NK-92 (cell line): Measurements from ENCODE around the gene SMIM36.
"Not testable (repeated sequence)": the region's sequence is repeated elsewhere in the genome, so short reads cannot be mapped to it uniquely, and the experiment has no call there.

Experiments used
- DNase-seq: peaks from one replicate; lab custom pipeline; 2025; ENCODE audit not compliant: unreplicated experiment; lab: John Stamatoyannopoulos, UW

The SMIM36 gene

GRCh38 chr17:55507669-55508068, 3.6 kb downstream of the SMIM36 start:
- not testable (repeated sequence) for DNase-seq

DNA sequence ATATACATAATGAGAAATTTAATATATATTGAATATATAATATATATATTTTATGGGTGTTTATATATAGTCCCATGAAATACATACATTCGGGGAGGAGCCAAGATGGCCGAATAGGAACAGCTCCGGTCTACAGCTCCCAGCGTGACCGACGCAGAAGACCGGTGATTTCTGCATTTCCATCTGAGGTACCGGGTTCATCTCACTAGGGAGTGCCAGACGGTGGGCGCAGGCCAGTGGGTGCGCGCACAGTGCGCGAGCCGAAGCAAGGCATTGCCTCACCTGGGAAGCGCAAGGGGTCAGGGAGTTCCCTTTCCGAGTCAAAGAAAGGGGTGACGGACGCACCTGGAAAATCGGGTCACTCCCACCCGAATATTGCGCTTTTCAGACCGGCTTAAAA, 9.6 kb downstream of the SMIM36 start:
- DNase-seq = not testable (repeated sequence)

GRCh38 chr17:55500103-55500502, 11.1 kb downstream of the SMIM36 start:
- DNase-seq = no peak

DNA sequence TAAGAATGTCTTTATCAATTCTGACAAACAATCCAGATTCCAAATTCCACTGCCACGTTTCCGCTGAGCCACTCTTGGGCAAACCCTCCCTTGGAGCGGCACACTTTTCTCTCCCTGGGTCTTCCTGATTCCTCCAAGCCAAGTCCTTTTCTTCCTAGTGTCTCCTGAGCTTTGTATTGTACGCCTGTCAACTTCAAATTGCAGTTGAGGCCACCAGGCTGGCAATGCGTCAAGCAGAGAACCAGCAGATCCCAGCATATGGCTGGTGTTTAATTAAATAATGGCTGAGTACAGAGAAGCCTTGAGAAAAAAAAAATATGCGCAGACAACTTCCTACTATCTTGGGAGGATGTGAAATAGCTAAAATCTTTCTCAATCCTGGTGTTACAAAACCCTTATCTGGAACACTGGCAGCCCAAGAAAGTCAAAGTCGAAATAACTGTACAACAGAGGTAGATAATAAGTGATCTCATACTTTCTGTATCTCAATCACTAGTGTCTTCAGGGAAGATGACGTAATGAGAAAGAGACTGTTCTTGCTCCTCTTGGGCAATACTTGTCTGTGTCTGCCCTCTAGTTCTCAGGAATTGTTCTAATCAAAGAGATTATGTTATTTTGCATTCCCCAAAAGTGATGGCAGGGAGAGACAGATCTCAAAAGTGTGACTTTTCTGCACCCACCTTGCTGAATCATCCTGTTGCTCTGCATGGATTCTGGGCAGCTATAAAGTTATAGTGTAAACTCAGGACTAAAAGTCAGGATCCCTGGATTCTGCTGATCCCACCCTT, 15.0 kb downstream of the SMIM36 start:
- no peak for DNase-seq

DNA sequence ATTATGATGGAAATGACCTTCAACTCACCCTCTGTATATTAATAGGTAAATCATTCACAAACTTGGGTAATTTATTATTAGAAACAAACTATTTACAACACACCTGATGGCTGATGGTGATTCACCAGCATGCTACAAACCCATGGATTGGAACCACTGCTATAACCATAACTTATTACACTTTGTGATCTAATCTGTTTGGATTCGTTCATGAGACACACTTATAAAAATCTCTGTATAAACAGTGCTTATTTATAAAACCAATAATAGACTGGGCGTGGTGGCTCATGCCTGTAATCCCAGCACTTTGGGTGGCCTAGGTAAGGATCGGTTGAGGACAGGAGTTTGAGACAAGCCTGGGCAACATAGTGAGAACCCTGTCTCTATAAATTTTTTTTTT, 16.0 kb downstream of the SMIM36 start:
- DNase-seq = no peak

- no peak for DNase-seq
Measured at GRCh38 chr17:55492781-55493341, 18.4 kb downstream of the SMIM36 start.

GRCh38 chr17:55490376-55490775, 20.9 kb downstream of the SMIM36 start:
- DNase-seq = no peak

- no peak for DNase-seq
Measured at GRCh38 chr17:55487695-55488432, 23.4 kb downstream of the SMIM36 start.

GRCh38 chr17:55484575-55484974, 26.7 kb downstream of the SMIM36 start:
- no peak for DNase-seq

GRCh38 chr17:55482591-55483389, 28.5 kb downstream of the SMIM36 start:
- no peak for DNase-seq

GRCh38 chr17:55480631-55481315, 30.5 kb downstream of the SMIM36 start:
- DNase-seq = no peak

- no peak for DNase-seq
Measured at GRCh38 chr17:55479903-55480302, 31.3 kb downstream of the SMIM36 start.

GRCh38 chr17:55478971-55479370, 32.3 kb downstream of the SMIM36 start:
- no peak for DNase-seq

DNA sequence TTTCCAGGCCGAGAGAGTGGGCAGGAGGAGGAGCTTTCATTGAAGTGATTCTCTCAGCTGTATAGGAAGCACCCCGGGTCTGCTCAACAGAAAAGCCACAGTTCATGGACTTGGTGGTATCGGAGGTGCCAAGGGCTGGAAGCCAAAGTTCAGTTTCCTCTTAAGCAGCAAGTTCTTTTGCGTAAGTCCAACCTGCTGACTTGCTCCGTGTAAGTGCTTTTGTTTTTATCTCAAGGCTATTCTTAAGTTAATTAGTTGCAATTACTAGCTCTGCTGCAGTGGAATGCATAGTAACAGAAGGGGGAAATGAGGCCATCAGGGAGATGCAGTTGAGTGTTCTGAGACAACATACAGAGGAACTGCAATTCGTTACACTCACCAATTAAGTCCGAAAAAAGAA, 44.6 kb downstream of the SMIM36 start:
- no peak for DNase-seq

DNA sequence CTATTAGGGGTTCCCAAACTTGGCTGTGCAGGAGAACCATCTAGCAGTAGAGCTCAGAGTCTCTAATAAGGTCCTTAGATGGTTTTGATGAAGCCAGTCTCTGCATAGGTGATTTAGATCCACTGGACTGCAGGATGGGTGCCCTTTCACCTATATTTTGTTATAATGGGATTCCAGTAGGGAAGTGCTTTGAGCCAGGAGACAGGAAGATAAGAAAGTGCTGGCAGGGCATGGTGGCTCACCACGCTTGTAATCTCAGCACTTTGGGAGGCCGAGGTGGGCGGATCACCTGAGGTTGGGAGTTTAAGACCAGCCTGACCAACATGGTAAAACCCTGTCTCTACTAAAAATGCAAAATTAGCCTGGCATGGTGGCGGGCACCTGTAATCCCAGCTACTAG, 45.5 kb downstream of the SMIM36 start:
- not testable (repeated sequence) for DNase-seq

- no peak for DNase-seq
Measured at GRCh38 chr17:55463600-55463999, 47.7 kb downstream of the SMIM36 start.

- DNase-seq = no peak
Measured at GRCh38 chr17:55462711-55463110, 48.5 kb downstream of the SMIM36 start.

GRCh38 chr17:55462234-55462633, 49.0 kb downstream of the SMIM36 start:
- no peak for DNase-seq

DNA sequence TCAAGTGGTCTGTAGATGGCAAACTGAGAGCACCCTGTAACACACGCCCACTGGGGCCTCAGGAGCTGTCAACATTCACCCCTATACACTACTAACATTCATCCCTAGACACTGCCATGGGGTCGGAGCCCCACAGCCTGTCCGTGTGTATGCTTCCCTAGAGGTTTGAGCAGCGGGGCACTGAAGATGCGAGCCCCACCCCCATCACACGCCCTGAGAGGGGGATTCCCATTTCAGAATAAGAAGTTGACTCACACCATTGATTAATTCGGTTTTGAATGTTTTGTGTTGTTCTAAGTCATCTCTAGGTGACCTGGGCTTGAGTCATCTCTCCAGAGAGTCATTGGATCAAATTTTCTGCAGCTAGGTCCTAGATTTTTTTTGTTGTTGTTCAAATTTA, 52.3 kb downstream of the SMIM36 start:
- DNase-seq = no peak

DNA sequence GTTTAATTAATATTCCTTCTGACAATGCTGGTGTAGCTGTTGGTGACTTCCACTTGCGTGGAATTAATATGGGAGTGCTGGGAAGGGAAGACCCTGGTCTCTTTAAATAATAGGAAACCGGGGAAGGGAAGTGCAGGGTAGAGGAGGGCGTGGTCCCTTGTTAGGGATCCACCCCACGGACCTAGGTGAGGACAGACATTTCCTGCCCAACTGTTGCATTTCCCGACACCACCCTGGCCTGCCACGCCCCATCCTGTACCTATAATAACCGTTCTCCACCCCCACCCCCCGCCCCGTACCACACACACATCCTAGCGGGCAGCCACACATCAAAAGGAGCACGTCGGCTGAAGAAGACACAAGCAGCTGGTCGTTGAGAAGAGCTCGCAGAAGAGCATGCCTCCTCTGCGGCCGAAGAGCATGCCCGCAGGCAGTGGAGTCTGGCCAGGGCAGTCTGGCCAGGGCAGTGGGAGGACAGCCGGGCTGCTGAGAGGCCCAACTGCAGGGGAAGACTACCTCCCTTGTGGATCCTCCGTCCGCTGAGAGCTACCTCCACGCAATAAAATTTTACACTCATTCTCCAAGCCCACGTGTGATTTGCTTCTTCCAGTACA, 52.9 kb downstream of the SMIM36 start:
- no peak for DNase-seq
